ENCODE results near the gene DCAKD.

Gene DCAKD

DNA sequence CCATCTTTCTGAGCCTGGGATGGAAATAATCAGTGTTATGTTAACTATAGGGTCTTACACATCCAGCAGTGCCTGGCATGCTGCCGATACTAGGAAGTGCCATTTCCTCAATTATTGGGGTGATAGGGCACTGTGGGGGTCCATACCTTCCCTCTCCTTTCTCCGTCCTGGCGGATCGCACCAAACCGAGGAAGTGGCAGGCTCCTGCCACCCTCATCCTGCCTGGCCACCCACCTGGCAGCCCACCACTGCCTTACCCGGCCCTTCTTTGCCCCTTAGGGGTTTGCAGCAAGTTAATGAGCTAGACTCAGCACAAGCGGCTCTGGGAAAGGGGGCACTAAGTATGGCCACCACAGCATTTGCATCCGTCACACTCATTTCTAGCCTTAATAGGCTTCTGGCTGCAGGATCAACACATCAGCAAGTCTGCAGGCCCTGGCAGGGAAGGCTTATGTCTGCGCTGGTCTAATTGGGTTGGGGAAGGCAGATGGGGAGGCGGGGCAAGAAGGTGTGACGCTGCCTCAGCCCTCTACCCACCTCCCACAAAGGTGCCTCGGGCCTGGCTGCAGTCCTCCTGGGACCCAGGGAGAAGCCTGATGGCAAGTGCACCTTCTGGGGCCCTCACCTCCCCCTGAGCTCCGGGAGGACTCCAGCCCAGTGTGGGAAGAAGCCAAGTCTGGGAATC lies 28.6 kb downstream of the DCAKD start:
- TF ChIP-seq, protein P1, sequence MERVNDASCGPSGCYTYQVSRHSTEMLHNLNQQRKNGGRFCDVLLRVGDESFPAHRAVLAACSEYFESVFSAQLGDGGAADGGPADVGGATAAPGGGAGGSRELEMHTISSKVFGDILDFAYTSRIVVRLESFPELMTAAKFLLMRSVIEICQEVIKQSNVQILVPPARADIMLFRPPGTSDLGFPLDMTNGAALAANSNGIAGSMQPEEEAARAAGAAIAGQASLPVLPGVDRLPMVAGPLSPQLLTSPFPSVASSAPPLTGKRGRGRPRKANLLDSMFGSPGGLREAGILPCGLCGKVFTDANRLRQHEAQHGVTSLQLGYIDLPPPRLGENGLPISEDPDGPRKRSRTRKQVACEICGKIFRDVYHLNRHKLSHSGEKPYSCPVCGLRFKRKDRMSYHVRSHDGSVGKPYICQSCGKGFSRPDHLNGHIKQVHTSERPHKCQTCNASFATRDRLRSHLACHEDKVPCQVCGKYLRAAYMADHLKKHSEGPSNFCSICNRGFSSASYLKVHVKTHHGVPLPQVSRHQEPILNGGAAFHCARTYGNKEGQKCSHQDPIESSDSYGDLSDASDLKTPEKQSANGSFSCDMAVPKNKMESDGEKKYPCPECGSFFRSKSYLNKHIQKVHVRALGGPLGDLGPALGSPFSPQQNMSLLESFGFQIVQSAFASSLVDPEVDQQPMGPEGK (CRISPR knock-in tag; IDR thresholded peaks at IDR 0.05; ENCODE audit: borderline replicate concordance), result no peak
- TF ChIP-seq POU6F1 (CRISPR knock-in tag; IDR thresholded peaks at IDR 0.05; ENCODE audit: borderline replicate concordance, low read depth), result no peak
- no peak for TF ChIP-seq TCF4 (CRISPR knock-in tag; IDR thresholded peaks at IDR 0.05; ENCODE audit: borderline replicate concordance)
- no peak for TF ChIP-seq BACH2 (CRISPR knock-in tag; IDR thresholded peaks at IDR 0.05; ENCODE audit: borderline replicate concordance)
- TF ChIP-seq ISL1 (CRISPR knock-in tag; IDR thresholded peaks at IDR 0.05), result no peak
- TF ChIP-seq ZNF8 (CRISPR knock-in tag; IDR thresholded peaks at IDR 0.05), result no peak
- TF ChIP-seq CREB5 (CRISPR knock-in tag; IDR thresholded peaks at IDR 0.05; ENCODE audit: low read depth), result no peak
- TF ChIP-seq ZNF565 (CRISPR knock-in tag; conservative IDR thresholded peaks at IDR 0.05; ENCODE audit: low read depth), result no peak
- TF ChIP-seq SNAI2 (CRISPR knock-in tag; IDR thresholded peaks at IDR 0.05), result no peak
- no peak for TF ChIP-seq GLIS3 (CRISPR knock-in tag; IDR thresholded peaks at IDR 0.05)
- no peak for TF ChIP-seq CSDC2 (CRISPR knock-in tag; IDR thresholded peaks at IDR 0.05)
- TF ChIP-seq PPARA (CRISPR knock-in tag; IDR thresholded peaks at IDR 0.05; ENCODE audit: borderline replicate concordance), result no peak
- no peak for TF ChIP-seq ZNF70 (CRISPR knock-in tag; IDR thresholded peaks at IDR 0.05)
- no peak for ATAC-seq

- peak; percentile 2; the same call in 2 of the 3 replicates for ATAC-seq
Observed at GRCh38 chr17:45022288-45022648, 29.2 kb downstream of the DCAKD start.

More at GRCh38 chr17:45022288-45022648, 29.2 kb downstream of the DCAKD start:
- no peak for TF ChIP-seq ZNF8 (CRISPR knock-in tag; IDR thresholded peaks at IDR 0.05)
- TF ChIP-seq ZFP3 (CRISPR knock-in tag; IDR thresholded peaks at IDR 0.05), result no peak
- TF ChIP-seq SNAI2 (CRISPR knock-in tag; IDR thresholded peaks at IDR 0.05), result no peak
- TF ChIP-seq TCF4 (CRISPR knock-in tag; IDR thresholded peaks at IDR 0.05; ENCODE audit: borderline replicate concordance), result no peak
- no peak for TF ChIP-seq CREB5 (CRISPR knock-in tag; IDR thresholded peaks at IDR 0.05; ENCODE audit: low read depth)
- TF ChIP-seq TSHZ2 (CRISPR knock-in tag; IDR thresholded peaks at IDR 0.05), result no peak
- TF ChIP-seq, protein P1 (CRISPR knock-in tag; IDR thresholded peaks at IDR 0.05; ENCODE audit: borderline replicate concordance), result no peak
- no peak for TF ChIP-seq ARNTL (CRISPR knock-in tag; IDR thresholded peaks at IDR 0.05; ENCODE audit: borderline replicate concordance, low read depth)
- no peak for TF ChIP-seq ZFP30 (CRISPR knock-in tag; IDR thresholded peaks at IDR 0.05)
- TF ChIP-seq ESRRG (CRISPR knock-in tag; IDR thresholded peaks at IDR 0.05), result no peak
- TF ChIP-seq CSDC2 (CRISPR knock-in tag; IDR thresholded peaks at IDR 0.05), result no peak
- no peak for TF ChIP-seq TOX (CRISPR knock-in tag; IDR thresholded peaks at IDR 0.05; ENCODE audit: borderline replicate concordance)
- TF ChIP-seq BACH2 (CRISPR knock-in tag; IDR thresholded peaks at IDR 0.05; ENCODE audit: borderline replicate concordance), result no peak
- no peak for TF ChIP-seq PPARA (CRISPR knock-in tag; IDR thresholded peaks at IDR 0.05; ENCODE audit: borderline replicate concordance)
- no peak for TF ChIP-seq ZNF565 (CRISPR knock-in tag; conservative IDR thresholded peaks at IDR 0.05; ENCODE audit: low read depth)
- TF ChIP-seq ISL1 (CRISPR knock-in tag; IDR thresholded peaks at IDR 0.05), result no peak
- TF ChIP-seq RARB (CRISPR knock-in tag; IDR thresholded peaks at IDR 0.05), result no peak
- TF ChIP-seq CSRNP3 (CRISPR knock-in tag; IDR thresholded peaks at IDR 0.05), result no peak
- no peak for TF ChIP-seq ZNF70 (CRISPR knock-in tag; IDR thresholded peaks at IDR 0.05)
- no peak for TF ChIP-seq GLIS3 (CRISPR knock-in tag; IDR thresholded peaks at IDR 0.05)

Data from SK-N-SH treated with all-trans-retinoic acid at 6 μM for 48 hours (cell line).